G401 (cell line): Measurements from ENCODE around the gene TPK1. TPM values are rescaled to one million over a fixed set of nuclear protein-coding genes. Genes with fewer than 3 reads are reported as not detected.
A peak's percentile ranks its signal among the peaks of the same experiment; 100 is the strongest.
"Not testable (repeated sequence)": the region's sequence is repeated elsewhere in the genome, so short reads cannot be mapped to it uniquely, and the experiment has no call there.

Experiments used
- DNase-seq: peaks from one replicate; pipeline ENCODE4 v3.0.0-alpha.2; 2015; ENCODE audit warnings: low spot score
- in situ Hi-C: cut with HindIII; loops from 2 replicates; pipeline ENCODE4 v1.10.0; 2016; ENCODE audit warnings: low sequenced_read_pairs, mixed read lengths
- total RNA-seq: library from RNA; depleted of rRNA; stranded (reverse); fragments of >200 nt; shearing (Covaris generic); gene quantifications from 2 replicates; pipeline ENCODE4 v1.2.3, GENCODE V29; 2014

The TPK1 gene
- total RNA-seq, 1 experiment from 2014 or later, result 1.6 TPM

- in situ Hi-C loops, result no loop called here
These were observed 256.2 kb downstream of the TPK1 start for GRCh38 chr7:144579687-144580086.

GRCh38 chr7:144575456-144575855 is 260.4 kb downstream of the TPK1 start:
- in situ Hi-C loops, result no loop called here
- DNase-seq, result no peak

More at GRCh38 chr7:144579687-144580086, 256.2 kb downstream of the TPK1 start:
- DNase-seq, result no peak

DNA sequence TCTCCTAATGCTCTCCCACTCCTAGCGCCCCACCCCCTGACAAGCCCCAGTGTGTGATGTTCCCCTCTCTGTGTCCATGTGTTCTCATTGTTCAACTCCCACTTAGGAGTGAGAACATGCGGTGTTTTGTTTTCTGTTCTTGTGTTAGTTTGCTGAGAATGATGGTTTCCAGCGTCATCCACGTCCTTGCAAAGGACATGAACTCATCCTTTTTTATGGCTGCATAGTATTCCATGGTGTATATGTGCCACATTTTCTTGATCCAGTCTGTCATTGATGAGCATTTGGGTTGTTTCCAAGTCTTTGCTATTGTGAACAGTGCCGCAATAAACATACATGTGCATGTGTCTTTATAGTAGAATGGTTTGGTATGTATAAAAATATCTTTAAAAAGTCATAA is 261.1 kb downstream of the TPK1 start:
- DNase-seq, in situ Hi-C loops: not testable (repeated sequence)

- in situ Hi-C loops, result no loop called here
- DNase-seq, result no peak
These were observed 267.6 kb downstream of the TPK1 start for GRCh38 chr7:144568233-144568632.

- no peak for DNase-seq
- in situ Hi-C loops, result no loop called here
These were observed 270.3 kb downstream of the TPK1 start for GRCh38 chr7:144565586-144565985.

GRCh38 chr7:144549861-144550260 is 286.0 kb downstream of the TPK1 start:
- in situ Hi-C loops, result no loop called here
- no peak for DNase-seq

DNA sequence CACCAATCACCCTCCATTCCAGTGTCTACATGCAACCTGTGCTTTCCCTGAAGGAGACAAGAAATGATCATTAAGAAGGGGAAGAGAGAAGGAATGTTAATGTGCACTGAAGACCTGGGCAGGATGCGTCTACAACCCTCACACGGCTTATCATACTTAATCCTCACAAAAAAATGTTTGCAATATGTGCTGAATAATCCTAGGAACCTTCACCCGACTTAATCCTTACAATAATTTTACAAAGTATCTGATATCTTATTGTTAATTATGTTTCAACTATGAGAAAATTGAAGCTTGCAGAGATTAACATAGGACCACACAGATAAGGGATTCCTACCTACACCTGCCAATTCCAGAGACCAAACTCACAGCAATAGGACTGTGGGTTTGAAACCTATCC is 287.3 kb downstream of the TPK1 start:
- DNase-seq, result no peak
- in situ Hi-C loops, result no loop called here

DNA sequence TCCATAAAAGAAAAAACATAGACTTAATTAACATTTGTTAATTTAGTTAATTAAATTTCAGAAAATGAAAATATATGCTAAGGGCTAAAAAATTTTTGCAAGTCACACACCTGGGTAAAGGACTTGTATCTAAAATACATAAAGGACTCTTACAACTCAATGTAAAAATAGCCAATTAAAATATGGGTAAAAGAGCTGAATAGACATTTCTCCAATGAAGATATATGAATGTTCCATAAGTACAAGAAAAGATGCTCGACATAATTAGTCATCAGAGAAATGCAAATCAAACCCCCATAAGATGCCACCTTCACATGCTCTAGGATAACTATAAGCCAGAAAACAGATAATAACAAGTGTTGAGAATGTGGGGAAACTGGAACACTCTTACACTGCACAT is 288.0 kb downstream of the TPK1 start:
- in situ Hi-C loops, result no loop called here
- DNase-seq, result no peak

DNA sequence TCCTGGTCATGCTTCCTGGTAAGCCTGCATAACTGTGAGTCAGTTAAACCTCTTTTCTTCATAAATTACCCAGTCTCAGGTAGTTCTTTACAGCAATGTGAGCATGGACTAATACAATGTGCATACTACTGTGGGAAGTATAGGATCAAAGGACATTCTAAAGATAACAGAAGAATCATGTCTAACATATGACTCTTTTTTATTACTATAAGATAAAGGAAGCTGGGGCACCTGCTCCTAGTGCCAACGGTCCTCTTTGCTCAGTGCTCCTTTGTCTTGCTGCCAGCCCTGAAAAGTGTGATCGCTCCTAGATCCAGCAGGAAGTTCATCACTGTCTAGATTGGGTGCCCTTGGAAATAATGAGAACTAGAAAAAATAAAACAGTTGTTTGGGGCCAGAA is 289.1 kb downstream of the TPK1 start:
- DNase-seq, result no peak
- in situ Hi-C loops, result no loop called here

GRCh38 chr7:144545330-144545729 is 290.5 kb downstream of the TPK1 start:
- no peak for DNase-seq
- in situ Hi-C loops, result no loop called here

DNA sequence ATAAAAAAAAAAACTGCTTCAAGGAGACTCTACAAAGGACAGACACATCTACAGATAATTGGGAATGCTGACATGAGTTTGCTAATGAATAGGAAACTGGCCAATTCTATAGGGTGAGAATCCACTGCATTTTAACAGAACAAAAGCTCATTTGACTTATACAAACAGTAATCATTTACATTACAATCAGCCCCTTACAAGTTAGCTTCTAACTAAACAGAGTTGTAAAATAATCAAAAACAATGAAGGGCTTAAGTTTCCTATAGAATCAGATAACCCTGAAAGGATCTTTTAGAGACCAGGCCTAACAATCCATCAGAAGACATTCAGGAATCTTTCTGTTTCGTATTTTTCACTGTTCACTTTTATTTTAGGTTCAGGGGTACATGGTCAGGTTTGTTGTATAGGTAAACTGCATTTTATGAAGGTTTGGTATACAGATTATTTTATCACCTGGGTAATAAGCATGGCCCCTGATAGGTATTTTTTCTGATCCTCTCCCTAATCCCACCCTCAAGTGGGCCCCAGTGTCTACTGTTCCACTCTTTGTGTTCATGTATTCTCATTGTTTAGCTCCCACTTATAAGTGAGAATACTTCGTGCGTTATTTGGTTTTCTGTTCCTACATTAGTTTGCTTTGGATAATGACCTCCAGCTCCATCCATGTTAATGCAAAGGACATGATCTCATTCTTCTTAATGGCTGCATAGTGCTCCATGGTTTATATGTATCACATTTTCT is 301.0 kb downstream of the TPK1 start:
- no peak for DNase-seq
- in situ Hi-C loops, result no loop called here

GRCh38 chr7:144534196-144534595 is 301.7 kb downstream of the TPK1 start:
- in situ Hi-C loops, result no loop called here

GRCh38 chr7:144531181-144531580 is 304.7 kb downstream of the TPK1 start:
- DNase-seq, result no peak
- in situ Hi-C loops, result no loop called here

More at GRCh38 chr7:144534196-144534595, 301.7 kb downstream of the TPK1 start:
- DNase-seq, result no peak

GRCh38 chr7:144529269-144529926 is 306.5 kb downstream of the TPK1 start:
- in situ Hi-C loops, result no loop called here
- DNase-seq, result no peak

- in situ Hi-C loops, result no loop called here
- no peak for DNase-seq
These were observed 307.3 kb downstream of the TPK1 start for GRCh38 chr7:144528536-144529045.

- in situ Hi-C loops, result no loop called here
- DNase-seq, result no peak
These were observed 308.8 kb downstream of the TPK1 start for GRCh38 chr7:144527051-144527471.

GRCh38 chr7:144525956-144526355 is 309.9 kb downstream of the TPK1 start:
- in situ Hi-C loops, result no loop called here
- no peak for DNase-seq

DNA sequence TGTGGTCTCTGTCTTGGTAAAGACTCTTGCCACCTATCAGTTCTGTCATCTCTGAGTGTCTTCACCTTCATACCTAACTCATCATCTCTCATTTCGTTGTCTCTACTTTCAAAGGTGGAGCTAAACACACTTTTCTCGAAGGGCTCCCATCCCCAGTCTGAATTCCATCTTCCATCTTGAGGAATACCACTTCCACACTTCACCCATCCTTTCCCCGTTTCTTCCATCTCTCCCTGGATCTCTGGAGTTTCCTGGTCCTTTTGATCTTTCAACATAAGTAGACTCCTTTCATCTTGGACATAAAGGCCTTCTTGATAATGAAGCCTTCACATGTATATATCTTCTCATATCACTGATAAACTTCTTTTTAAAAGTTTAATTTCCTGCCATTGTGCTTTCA is 311.6 kb downstream of the TPK1 start:
- DNase-seq, result no peak
- in situ Hi-C loops, result no loop called here

GRCh38 chr7:144523621-144524020 is 312.2 kb downstream of the TPK1 start:
- DNase-seq, result no peak
- in situ Hi-C loops, result no loop called here

GRCh38 chr7:144519925-144520324 is 315.9 kb downstream of the TPK1 start:
- in situ Hi-C loops, result no loop called here
- DNase-seq, result peak; percentile 47

DNA sequence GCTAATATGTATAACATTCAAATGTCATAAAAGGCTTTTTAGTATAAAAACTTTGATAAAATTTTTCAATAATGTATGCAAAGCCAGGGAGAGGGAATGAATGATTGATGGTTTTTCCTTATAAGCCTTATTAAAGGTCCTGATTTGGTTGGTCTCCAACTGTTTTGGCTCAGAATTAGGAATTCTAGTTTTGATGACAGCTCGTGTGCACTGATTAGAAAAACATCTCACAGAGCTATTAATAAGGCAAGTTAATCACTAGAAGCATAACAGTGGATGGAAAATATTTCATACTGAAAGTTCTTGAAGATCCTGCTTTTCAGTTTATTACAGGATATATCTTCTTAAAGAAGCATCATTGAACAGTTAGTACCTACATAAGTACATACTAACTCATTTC is 317.5 kb downstream of the TPK1 start:
- DNase-seq, result no peak
- in situ Hi-C loops, result no loop called here
